Fibroblast of mammary gland (primary cell): ENCODE measurements around the gene TMEM229B.

ENCODE experiments used
- DNase-seq: peaks from one replicate; pipeline ENCODE4 v3.0.0-alpha.2; 2010; ENCODE audit warnings: low read depth
- H3K4me3 ChIP-seq: 2 replicates; pipeline ENCODE4 v1.5.1; 2011; ENCODE audit warnings: low read depth, mild to moderate bottlenecking, low read length, moderate library complexity; ENCODE audit not compliant: control insufficient read depth
- CTCF ChIP-seq: conservative IDR thresholded peaks from 2 replicates; pipeline ENCODE4 v1.5.1; 2011; ENCODE audit warnings: low read depth, low read length, inconsistent platforms; ENCODE audit not compliant: control insufficient read depth, insufficient read depth

The TMEM229B gene

GRCh38 chr14:67491741-67492507, 3.4 kb upstream of the TMEM229B start:
- H3K4me3 ChIP-seq: no peak overlapping the region
- no peak for DNase-seq
- no peak for TF ChIP-seq CTCF

GRCh38 chr14:67491285-67491684, 2.8 kb upstream of the TMEM229B start:
- H3K4me3 ChIP-seq: no peak overlapping the region
- no peak for DNase-seq
- TF ChIP-seq CTCF: no peak

GRCh38 chr14:67490196-67490595, 1.7 kb upstream of the TMEM229B start:
- no peak overlapping the region for H3K4me3 ChIP-seq
- TF ChIP-seq CTCF: no peak
- DNase-seq: no peak

GRCh38 chr14:67487332-67487731, 1.2 kb downstream of the TMEM229B start:
- no peak overlapping the region for H3K4me3 ChIP-seq
- TF ChIP-seq CTCF: no peak
- no peak for DNase-seq

GRCh38 chr14:67486890-67487289, 1.6 kb downstream of the TMEM229B start:
- TF ChIP-seq CTCF: no peak
- no peak for DNase-seq
- H3K4me3 ChIP-seq: no peak overlapping the region

GRCh38 chr14:67485501-67486095, 2.9 kb downstream of the TMEM229B start:
- no peak for TF ChIP-seq CTCF
- H3K4me3 ChIP-seq: no peak overlapping the region
- DNase-seq: no peak
